Endothelial cell of umbilical vein (primary cell): ENCODE measurements around the gene ZNF563.
"Not testable (repeated sequence)": the region's sequence is repeated elsewhere in the genome, so short reads cannot be mapped to it uniquely, and the experiment has no call there.

Source experiments
- JUN ChIP-seq: IDR thresholded peaks from 2 replicates; pipeline ENCODE4 v1.6.1; 2011; ENCODE audit warnings: borderline replicate concordance, low read depth; ENCODE audit not compliant: insufficient read length, insufficient read depth
- TF ChIP-seq, protein P1 (sequence below), 2 donors: IDR thresholded peaks; 1 replicate in 1 of 2; 2 replicates in 1 of 2; pipeline ENCODE4 v1.5.1; 2011; ENCODE audit warnings: low read length in 2 of 2, mild to moderate bottlenecking in 2 of 2, moderate library complexity in 2 of 2, control low read depth in 1 of 2, inconsistent platforms in 1 of 2, low read depth in 1 of 2; ENCODE audit not compliant: insufficient read depth in 1 of 2; ENCODE audit errors: extremely low read depth in 1 of 2

DNA sequence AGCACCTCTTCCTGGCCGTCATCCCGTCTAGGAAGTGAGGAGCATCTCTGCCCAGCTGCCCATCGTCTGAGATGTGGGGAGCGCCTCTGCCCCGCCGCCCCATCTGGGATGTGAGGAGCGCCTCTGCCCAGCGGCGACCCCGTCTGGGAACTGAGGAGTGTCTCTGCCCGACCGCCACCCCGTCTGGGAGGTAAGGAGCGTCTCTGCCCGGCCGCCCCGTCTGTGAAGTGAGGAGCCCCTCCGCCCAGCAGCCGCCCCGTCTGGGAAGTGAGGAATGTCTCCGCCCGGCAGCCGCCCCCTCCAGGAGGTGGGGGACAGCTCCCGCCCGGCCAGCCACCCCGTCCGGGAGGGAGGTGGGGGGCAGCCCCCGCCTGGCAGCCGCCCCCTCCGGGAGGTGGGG is 28.8 kb upstream of the ZNF563 start:
- TF ChIP-seq, protein P1, sequence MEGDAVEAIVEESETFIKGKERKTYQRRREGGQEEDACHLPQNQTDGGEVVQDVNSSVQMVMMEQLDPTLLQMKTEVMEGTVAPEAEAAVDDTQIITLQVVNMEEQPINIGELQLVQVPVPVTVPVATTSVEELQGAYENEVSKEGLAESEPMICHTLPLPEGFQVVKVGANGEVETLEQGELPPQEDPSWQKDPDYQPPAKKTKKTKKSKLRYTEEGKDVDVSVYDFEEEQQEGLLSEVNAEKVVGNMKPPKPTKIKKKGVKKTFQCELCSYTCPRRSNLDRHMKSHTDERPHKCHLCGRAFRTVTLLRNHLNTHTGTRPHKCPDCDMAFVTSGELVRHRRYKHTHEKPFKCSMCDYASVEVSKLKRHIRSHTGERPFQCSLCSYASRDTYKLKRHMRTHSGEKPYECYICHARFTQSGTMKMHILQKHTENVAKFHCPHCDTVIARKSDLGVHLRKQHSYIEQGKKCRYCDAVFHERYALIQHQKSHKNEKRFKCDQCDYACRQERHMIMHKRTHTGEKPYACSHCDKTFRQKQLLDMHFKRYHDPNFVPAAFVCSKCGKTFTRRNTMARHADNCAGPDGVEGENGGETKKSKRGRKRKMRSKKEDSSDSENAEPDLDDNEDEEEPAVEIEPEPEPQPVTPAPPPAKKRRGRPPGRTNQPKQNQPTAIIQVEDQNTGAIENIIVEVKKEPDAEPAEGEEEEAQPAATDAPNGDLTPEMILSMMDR (IDR thresholded peaks at IDR 0.05; ENCODE audit: extremely low read depth in 1 of 2, insufficient read depth in 1 of 2, low read depth in 1 of 2, low read length in 2 of 2): not testable (repeated sequence)
- TF ChIP-seq JUN: not testable (repeated sequence)
